Spleen (tissue), 7 donors: Measurements from ENCODE around the gene ARMH2.
"Not testable (repeated sequence)": the region's sequence is repeated elsewhere in the genome, so short reads cannot be mapped to it uniquely, and the experiment has no call there.

Source experiments
- POLR2A ChIP-seq, 3 donors: fragments of 450-650 bp; IDR thresholded peaks; one replicate each; pipeline ENCODE4 v1.5.1; 2017; ENCODE audit warnings: antibody characterized with exemption in 3 of 3, mild to moderate bottlenecking in 1 of 3
- POLR2AphosphoS5 ChIP-seq, 3 donors: sonication (generic); formaldehyde crosslinking; IDR thresholded peaks; one replicate each; pipeline ENCODE4 v1.5.1; 2017; ENCODE audit warnings: antibody characterized with exemption in 3 of 3
- TF ChIP-seq, protein P1 (sequence below), 11 experiments: fragments of 200-600 bp in 7 of 11; fragments of 450-650 bp in 4 of 11; sonication (generic) in 4 of 11; IDR thresholded peaks in 8 of 11; conservative IDR thresholded peaks in 3 of 11; 1 replicate in 7 of 11; 2 replicates in 4 of 11; pipeline versions ENCODE4 v1.4.0 to v1.8.0; 2016 to 2021; ENCODE audit warnings: antibody characterized with exemption in 11 of 11, inconsistent platforms in 4 of 11, mild to moderate bottlenecking in 1 of 11
- donor health status: DM: no; HTN: no; CAD: no; lungs with moderate emphysema.
- donor health status: DM: no; HTN: no; CAD: no.
- donor health status: DM: no; HTN: no; CAD: no.

DNA sequence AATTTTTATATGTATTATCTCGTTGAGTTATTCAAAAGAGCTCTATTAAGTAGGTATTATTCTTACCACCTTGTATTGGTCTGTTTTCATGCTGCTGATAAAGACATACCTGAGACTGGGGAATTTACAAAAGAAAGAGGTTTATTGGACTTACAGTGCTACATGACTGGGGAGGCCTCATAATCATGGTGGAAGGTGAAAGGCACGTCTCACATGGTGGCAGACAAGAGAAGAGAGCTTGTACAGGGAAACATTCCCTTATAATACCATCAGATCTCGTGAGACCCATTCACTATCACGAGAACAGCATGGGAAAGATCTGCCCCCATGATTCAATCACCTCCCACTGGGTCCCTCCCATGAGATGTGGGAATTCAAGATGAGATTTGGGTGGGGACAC is 44.3 kb downstream of the ARMH2 start:
- TF ChIP-seq, protein P1, sequence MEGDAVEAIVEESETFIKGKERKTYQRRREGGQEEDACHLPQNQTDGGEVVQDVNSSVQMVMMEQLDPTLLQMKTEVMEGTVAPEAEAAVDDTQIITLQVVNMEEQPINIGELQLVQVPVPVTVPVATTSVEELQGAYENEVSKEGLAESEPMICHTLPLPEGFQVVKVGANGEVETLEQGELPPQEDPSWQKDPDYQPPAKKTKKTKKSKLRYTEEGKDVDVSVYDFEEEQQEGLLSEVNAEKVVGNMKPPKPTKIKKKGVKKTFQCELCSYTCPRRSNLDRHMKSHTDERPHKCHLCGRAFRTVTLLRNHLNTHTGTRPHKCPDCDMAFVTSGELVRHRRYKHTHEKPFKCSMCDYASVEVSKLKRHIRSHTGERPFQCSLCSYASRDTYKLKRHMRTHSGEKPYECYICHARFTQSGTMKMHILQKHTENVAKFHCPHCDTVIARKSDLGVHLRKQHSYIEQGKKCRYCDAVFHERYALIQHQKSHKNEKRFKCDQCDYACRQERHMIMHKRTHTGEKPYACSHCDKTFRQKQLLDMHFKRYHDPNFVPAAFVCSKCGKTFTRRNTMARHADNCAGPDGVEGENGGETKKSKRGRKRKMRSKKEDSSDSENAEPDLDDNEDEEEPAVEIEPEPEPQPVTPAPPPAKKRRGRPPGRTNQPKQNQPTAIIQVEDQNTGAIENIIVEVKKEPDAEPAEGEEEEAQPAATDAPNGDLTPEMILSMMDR (IDR thresholded peaks at IDR 0.05 in 8 of 11, conservative IDR thresholded peaks at IDR 0.05 in 3 of 11) = not testable (repeated sequence)
- TF ChIP-seq POLR2AphosphoS5, POLR2A (IDR thresholded peaks at IDR 0.05): not testable (repeated sequence)
